ENCODE measurements around the gene TOM1L1. TPM values are rescaled to one million over a fixed set of nuclear protein-coding genes. Genes with fewer than 3 reads are reported as not detected.

TOM1L1 gene
- total and polyA plus RNA-seq, 2 donors (not counting 1 experiment from before 2014, with no cell fraction given) = 34.5 to 34.7 TPM

- TF ChIP-seq EZH2 (IDR thresholded peaks at IDR 0.05; ENCODE audit: low read length, missing control alignments) (no peak), CTCF (conservative IDR thresholded peaks at IDR 0.05 in 1 of 2, IDR thresholded peaks at IDR 0.05 in 1 of 2; ENCODE audit: low read depth in 1 of 2, low read length in 2 of 2) (peak in 1 of 2 donors; percentile 50)
- no peaks in the 10 kb centered on the region for H3K36me3 ChIP-seq (ENCODE audit: control insufficient read depth, insufficient read depth, low read length)
- DNase-seq (ENCODE audit: low read depth in 2 of 2) = peak; percentile 36 to 59
- H3K27ac ChIP-seq (ENCODE audit: insufficient read depth, low read length) = peak overlapping the region; percentile 88
- H3K9me3 ChIP-seq (ENCODE audit: control insufficient read depth, insufficient read depth, low read depth, low read length) = no peaks in the 10 kb centered on the region
- no peaks in the 10 kb centered on the region for H3K27me3 ChIP-seq (ENCODE audit: control insufficient read depth, insufficient read depth, low read length)
- H4K20me1 ChIP-seq (ENCODE audit: control insufficient read depth, extremely low read depth, insufficient read depth, low read length) = no peaks in the 10 kb centered on the region
- H2AFZ ChIP-seq (ENCODE audit: low read length) = peak overlapping the region; percentile 45
- peak overlapping the region; percentile 81 for H3K9ac ChIP-seq (ENCODE audit: insufficient read depth, low read length)
- no peaks in the 10 kb centered on the region for H3K4me1 ChIP-seq (ENCODE audit: control insufficient read depth, extremely low read depth, insufficient read depth, low read length)
- peak overlapping the region; percentile 85 to 96 (median 90) for H3K4me3 ChIP-seq (replicated peaks in 1 of 4; ENCODE audit: control extremely low read depth in 1 of 4, insufficient read depth in 1 of 4, low read depth in 3 of 4, low read length in 4 of 4)
- peak overlapping the region; percentile 85 for H3K4me2 ChIP-seq (ENCODE audit: extremely low read depth, insufficient read depth, low read length)
- peaks cover 25% of the 10 kb centered on the region for H3K79me2 ChIP-seq (ENCODE audit: control insufficient read depth, insufficient read depth, low read length)
Measured at GRCh38 chr17:54967621-54968261, 67.1 kb downstream of the TOM1L1 start.

- H3K79me2 ChIP-seq (ENCODE audit: control insufficient read depth, insufficient read depth, low read length) = peaks cover 25% of the 10 kb centered on the region
- H3K9me3 ChIP-seq (ENCODE audit: control insufficient read depth, insufficient read depth, low read depth, low read length) = no peaks in the 10 kb centered on the region
- H3K4me1 ChIP-seq (ENCODE audit: control insufficient read depth, extremely low read depth, insufficient read depth, low read length) = no peaks in the 10 kb centered on the region
- H3K4me2 ChIP-seq (ENCODE audit: extremely low read depth, insufficient read depth, low read length) = peak within 1 kb of the TSS; percentile 93
- H3K9ac ChIP-seq (ENCODE audit: insufficient read depth, low read length) = peak within 1 kb of the TSS; percentile 81
- H3K27ac ChIP-seq (ENCODE audit: insufficient read depth, low read length) = peak within 1 kb of the TSS; percentile 88
- peak within 1 kb of the TSS; percentile 85 to 96 (median 90) for H3K4me3 ChIP-seq (replicated peaks in 1 of 4; ENCODE audit: control extremely low read depth in 1 of 4, insufficient read depth in 1 of 4, low read depth in 3 of 4, low read length in 4 of 4)
- DNase-seq (ENCODE audit: low read depth in 2 of 2) = peak; percentile 96 to 98
- TF ChIP-seq EZH2 (IDR thresholded peaks at IDR 0.05; ENCODE audit: low read length, missing control alignments) (no peak), CTCF (conservative IDR thresholded peaks at IDR 0.05 in 1 of 2, IDR thresholded peaks at IDR 0.05 in 1 of 2; ENCODE audit: low read depth in 1 of 2, low read length in 2 of 2) (peak in 1 of 2 donors; percentile 34)
- H2AFZ ChIP-seq (ENCODE audit: low read length) = peak within 1 kb of the TSS; percentile 98
- no peaks in the 10 kb centered on the region for H3K27me3 ChIP-seq (ENCODE audit: control insufficient read depth, insufficient read depth, low read length)
- H4K20me1 ChIP-seq (ENCODE audit: control insufficient read depth, extremely low read depth, insufficient read depth, low read length) = no peaks in the 10 kb centered on the region
- H3K36me3 ChIP-seq (ENCODE audit: control insufficient read depth, insufficient read depth, low read length) = no peaks in the 10 kb centered on the region
Measured at GRCh38 chr17:54968262-54968987, 67.8 kb downstream of the TOM1L1 start, which contains the start of the genes COX11 and STXBP4. Gene COX11, minus strand, starts transcription at chr17:54968654. Its CDS starts 8 bp downstream, at chr17:54968646. Gene STXBP4, plus strand, starts transcription at chr17:54968765. Its CDS starts 17,455 bp downstream, at chr17:54986220.

- peaks cover 25% of the 10 kb centered on the region for H3K79me2 ChIP-seq (ENCODE audit: control insufficient read depth, insufficient read depth, low read length)
- DNase-seq (ENCODE audit: low read depth in 2 of 2) = peak; percentile 49 to 52
Measured at GRCh38 chr17:54968988-54969332, 68.3 kb downstream of the TOM1L1 start.

More at GRCh38 chr17:54968988-54969332, 68.3 kb downstream of the TOM1L1 start:
- H2AFZ ChIP-seq (ENCODE audit: low read length) = peak overlapping the region; percentile 97
- peak overlapping the region; percentile 85 to 96 (median 90) for H3K4me3 ChIP-seq (replicated peaks in 1 of 4; ENCODE audit: control extremely low read depth in 1 of 4, insufficient read depth in 1 of 4, low read depth in 3 of 4, low read length in 4 of 4)
- H3K9ac ChIP-seq (ENCODE audit: insufficient read depth, low read length) = peak overlapping the region; percentile 81
- H3K4me1 ChIP-seq (ENCODE audit: control insufficient read depth, extremely low read depth, insufficient read depth, low read length) = no peaks in the 10 kb centered on the region
- no peak for TF ChIP-seq EZH2 (IDR thresholded peaks at IDR 0.05; ENCODE audit: low read length, missing control alignments)
- TF ChIP-seq CTCF (conservative IDR thresholded peaks at IDR 0.05 in 1 of 2, IDR thresholded peaks at IDR 0.05 in 1 of 2; ENCODE audit: low read depth in 1 of 2, low read length in 2 of 2) = no peak
- no peaks in the 10 kb centered on the region for H3K9me3 ChIP-seq (ENCODE audit: control insufficient read depth, insufficient read depth, low read depth, low read length)
- H3K36me3 ChIP-seq (ENCODE audit: control insufficient read depth, insufficient read depth, low read length) = no peaks in the 10 kb centered on the region
- no peaks in the 10 kb centered on the region for H4K20me1 ChIP-seq (ENCODE audit: control insufficient read depth, extremely low read depth, insufficient read depth, low read length)
- H3K27me3 ChIP-seq (ENCODE audit: control insufficient read depth, insufficient read depth, low read length) = no peaks in the 10 kb centered on the region
- peak overlapping the region; percentile 88 for H3K27ac ChIP-seq (ENCODE audit: insufficient read depth, low read length)
- peak overlapping the region; percentile 93 for H3K4me2 ChIP-seq (ENCODE audit: extremely low read depth, insufficient read depth, low read length)
